ENCODE data around the gene COPG2.

DNA sequence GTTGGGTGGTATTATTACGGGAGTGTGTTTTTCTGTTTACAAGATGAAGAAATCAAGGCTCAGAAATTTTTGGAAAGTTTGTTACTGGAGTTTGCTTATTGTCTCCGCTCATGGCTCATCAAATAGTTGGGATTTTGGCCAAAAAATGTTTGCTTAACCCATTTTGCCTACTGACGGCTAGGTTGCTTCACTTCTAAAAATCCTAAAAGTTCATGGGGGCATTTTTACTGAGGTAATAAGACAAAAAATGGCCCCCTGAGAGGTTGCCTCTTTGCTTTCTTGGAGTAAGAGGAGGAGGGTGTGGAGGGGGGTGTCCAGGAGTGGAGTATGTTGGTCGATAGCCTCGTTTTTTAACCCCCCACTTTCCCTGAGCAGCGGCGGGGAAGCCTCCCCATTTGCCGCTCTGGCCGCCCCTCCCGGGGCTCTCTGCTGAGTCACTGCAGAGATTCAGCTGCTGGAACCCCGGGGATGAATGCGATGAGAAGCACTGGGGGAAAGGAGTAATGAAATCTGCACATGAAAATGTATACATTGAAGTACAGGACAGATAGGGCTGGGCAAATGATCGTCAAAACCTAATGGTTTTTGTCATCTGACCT is 175.2 kb downstream of the COPG2 start:
- TF ChIP-seq, protein P1, sequence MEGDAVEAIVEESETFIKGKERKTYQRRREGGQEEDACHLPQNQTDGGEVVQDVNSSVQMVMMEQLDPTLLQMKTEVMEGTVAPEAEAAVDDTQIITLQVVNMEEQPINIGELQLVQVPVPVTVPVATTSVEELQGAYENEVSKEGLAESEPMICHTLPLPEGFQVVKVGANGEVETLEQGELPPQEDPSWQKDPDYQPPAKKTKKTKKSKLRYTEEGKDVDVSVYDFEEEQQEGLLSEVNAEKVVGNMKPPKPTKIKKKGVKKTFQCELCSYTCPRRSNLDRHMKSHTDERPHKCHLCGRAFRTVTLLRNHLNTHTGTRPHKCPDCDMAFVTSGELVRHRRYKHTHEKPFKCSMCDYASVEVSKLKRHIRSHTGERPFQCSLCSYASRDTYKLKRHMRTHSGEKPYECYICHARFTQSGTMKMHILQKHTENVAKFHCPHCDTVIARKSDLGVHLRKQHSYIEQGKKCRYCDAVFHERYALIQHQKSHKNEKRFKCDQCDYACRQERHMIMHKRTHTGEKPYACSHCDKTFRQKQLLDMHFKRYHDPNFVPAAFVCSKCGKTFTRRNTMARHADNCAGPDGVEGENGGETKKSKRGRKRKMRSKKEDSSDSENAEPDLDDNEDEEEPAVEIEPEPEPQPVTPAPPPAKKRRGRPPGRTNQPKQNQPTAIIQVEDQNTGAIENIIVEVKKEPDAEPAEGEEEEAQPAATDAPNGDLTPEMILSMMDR (IDR thresholded peaks at IDR 0.05; ENCODE audit: control extremely low read depth in 1 of 3, insufficient read depth in 1 of 3, low read depth in 1 of 3, low read length in 3 of 3): no peak
- TF ChIP-seq ZNF274 (IDR thresholded peaks at IDR 0.05; ENCODE audit: borderline replicate concordance, extremely low read depth, low read length): no peak
- no peak for TF ChIP-seq YY1 (IDR thresholded peaks at IDR 0.05; ENCODE audit: low read depth, low read length)
- no peak for TF ChIP-seq KDM1A (IDR thresholded peaks at IDR 0.05; ENCODE audit: borderline replicate concordance, low read length)

Data from H1 (cell line).